Upper lobe of right lung (tissue), 1 donor: Measurements from ENCODE around the gene MSANTD3. TPM values are rescaled to one million over a fixed set of nuclear protein-coding genes. Genes with fewer than 3 reads are reported as not detected.

ENCODE experiments used
- ATAC-seq: fragments of 200-7000 bp; cut with Tn5 transposase; one replicate; pipeline ENCODE4 v1.9.1; 2020; ENCODE audit warnings: mild to moderate bottlenecking, moderate library complexity
- DNase-seq: peaks from one replicate; pipeline ENCODE4 v3.0.0-alpha.2; 2020
- H3K27ac ChIP-seq: fragments of 200-600 bp; one replicate; pipeline ENCODE4 v1.8.0; 2022
- H3K27me3 ChIP-seq: fragments of 200-600 bp; one replicate; pipeline ENCODE4 v1.8.0; 2022; ENCODE audit warnings: mild to moderate bottlenecking
- H3K36me3 ChIP-seq: fragments of 200-600 bp; one replicate; pipeline ENCODE4 v1.8.0; 2022
- H3K4me1 ChIP-seq: fragments of 200-600 bp; one replicate; pipeline ENCODE4 v1.8.0; 2022
- H3K4me3 ChIP-seq: fragments of 200-600 bp; one replicate; pipeline ENCODE4 v1.8.0; 2022; ENCODE audit warnings: mild to moderate bottlenecking
- H3K9me3 ChIP-seq: fragments of 200-600 bp; one replicate; pipeline ENCODE4 v1.8.0; 2022
- intact Hi-C: fragments of 100-400 bp; cut with DNase I; formaldehyde crosslinking; loops from one replicate; pipeline ENCODE4 v1.11.0; 2022
- total RNA-seq: library from RNA; stranded (reverse); fragmentation: NEBNext Ultra II Directional; extraction: Animal tissue kit (Norgen Biotek cat#: 25700); gene quantifications from one replicate; pipeline ENCODE4 v1.2.1, GENCODE V29; 2021
- TF ChIP-seq, protein P1 (sequence below): fragments of 200-600 bp; IDR thresholded peaks from one replicate; pipeline ENCODE4 v1.8.0; 2022; ENCODE audit warnings: antibody characterized with exemption
- donor health status: DM: no; HTN: yes; CAD: no; lungs with severe emphysema.

MSANTD3 gene
- total RNA-seq, 1 donor from 2014 or later, result 18.1 TPM

- no peak overlapping the region for H3K4me3 ChIP-seq
- no peaks in the 10 kb centered on the region for H3K4me1 ChIP-seq
- ATAC-seq, result no peak
- intact Hi-C loops, result no loop called here
- H3K9me3 ChIP-seq, result no peaks in the 10 kb centered on the region
- DNase-seq, result no peak
- H3K27me3 ChIP-seq, result no peaks in the 10 kb centered on the region
- no peaks in the 10 kb centered on the region for H3K36me3 ChIP-seq
- H3K27ac ChIP-seq, result no peak overlapping the region
- TF ChIP-seq, protein P1, sequence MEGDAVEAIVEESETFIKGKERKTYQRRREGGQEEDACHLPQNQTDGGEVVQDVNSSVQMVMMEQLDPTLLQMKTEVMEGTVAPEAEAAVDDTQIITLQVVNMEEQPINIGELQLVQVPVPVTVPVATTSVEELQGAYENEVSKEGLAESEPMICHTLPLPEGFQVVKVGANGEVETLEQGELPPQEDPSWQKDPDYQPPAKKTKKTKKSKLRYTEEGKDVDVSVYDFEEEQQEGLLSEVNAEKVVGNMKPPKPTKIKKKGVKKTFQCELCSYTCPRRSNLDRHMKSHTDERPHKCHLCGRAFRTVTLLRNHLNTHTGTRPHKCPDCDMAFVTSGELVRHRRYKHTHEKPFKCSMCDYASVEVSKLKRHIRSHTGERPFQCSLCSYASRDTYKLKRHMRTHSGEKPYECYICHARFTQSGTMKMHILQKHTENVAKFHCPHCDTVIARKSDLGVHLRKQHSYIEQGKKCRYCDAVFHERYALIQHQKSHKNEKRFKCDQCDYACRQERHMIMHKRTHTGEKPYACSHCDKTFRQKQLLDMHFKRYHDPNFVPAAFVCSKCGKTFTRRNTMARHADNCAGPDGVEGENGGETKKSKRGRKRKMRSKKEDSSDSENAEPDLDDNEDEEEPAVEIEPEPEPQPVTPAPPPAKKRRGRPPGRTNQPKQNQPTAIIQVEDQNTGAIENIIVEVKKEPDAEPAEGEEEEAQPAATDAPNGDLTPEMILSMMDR, result no peak
Measured at GRCh38 chr9:100465274-100465673, 38.3 kb downstream of the MSANTD3 start.

DNA sequence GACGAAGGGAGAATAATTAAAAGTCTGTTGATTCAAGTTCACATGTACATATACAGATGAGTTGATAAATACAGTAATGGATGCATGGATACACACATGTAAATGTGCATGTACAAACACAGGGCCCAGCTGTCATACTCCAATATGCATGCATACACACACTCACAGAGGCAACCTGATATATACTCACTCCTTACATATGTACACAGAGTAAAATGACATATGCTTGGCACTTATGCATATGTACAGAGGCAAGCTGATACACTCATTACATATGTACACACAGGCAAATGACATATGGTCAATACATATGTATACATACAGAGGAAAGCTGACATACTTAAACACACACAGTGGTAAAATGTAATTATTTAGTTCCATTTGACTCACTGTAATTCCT lies 38.8 kb downstream of the MSANTD3 start:
- no peak overlapping the region for H3K4me3 ChIP-seq
- H3K27ac ChIP-seq, result no peak overlapping the region
- no peaks in the 10 kb centered on the region for H3K9me3 ChIP-seq
- no peak for DNase-seq
- ATAC-seq, result no peak
- H3K4me1 ChIP-seq, result no peaks in the 10 kb centered on the region
- intact Hi-C loops, result no loop called here
- TF ChIP-seq, protein P1, result no peak
- H3K27me3 ChIP-seq, result no peaks in the 10 kb centered on the region
- no peaks in the 10 kb centered on the region for H3K36me3 ChIP-seq

DNA sequence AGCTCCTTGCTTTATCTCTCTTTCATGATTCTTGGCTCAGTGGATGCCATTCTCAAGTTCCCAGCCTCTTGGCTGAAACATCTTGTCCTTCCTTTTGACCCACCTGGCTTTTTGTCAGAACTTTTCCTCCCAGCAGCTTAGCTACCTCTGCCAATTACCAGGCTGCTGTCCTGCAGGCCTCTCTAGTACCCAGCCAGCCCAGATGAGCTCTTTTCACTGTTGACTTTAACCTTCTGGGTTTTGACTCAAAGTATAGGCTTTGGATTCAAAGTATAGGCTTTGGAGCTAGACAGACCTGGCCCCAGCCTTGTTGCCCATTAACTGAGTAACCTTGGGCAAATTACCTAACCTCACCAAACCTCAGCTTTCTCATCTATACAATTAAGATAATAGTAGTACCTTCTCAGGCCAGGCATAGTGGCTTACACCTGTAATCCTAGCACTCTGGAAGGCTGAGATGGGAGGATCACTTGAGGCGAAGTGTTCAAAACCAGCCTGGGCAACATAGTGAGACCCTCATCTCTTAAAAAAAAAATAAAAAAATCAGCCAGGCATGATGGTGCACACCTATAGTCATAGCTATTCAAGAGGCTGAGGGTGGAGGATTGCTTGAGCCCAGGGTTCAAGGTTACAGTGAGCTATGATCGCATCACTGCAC lies 39.4 kb downstream of the MSANTD3 start:
- Histone ChIP-seq H3K27me3 (no peaks in the 10 kb centered on the region), H3K4me1 (no peaks in the 10 kb centered on the region), H3K36me3 (no peaks in the 10 kb centered on the region), H3K4me3 (no peak overlapping the region), H3K27ac (no peak overlapping the region), H3K9me3 (no peaks in the 10 kb centered on the region)
- intact Hi-C loops, result no loop called here
- TF ChIP-seq, protein P1, result no peak
- DNase-seq (no peak), ATAC-seq (peak; percentile 41)

DNA sequence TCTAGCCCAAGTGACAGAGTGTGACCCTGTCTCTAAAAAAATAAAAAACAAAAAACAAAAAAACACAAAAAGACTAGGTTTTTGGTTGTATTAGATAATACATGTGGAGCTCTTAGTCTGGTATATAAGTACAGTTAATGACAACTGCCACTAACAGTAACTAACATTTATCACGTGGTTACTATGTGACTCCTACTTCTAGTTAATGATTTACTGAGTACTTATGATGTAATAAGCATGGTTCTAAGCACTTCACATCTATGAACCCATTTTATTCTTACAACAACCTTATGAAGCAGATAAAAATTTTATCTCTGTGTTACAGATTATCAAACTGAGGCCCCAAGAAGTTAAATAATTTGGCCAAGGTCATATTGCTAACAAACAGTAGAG lies 39.9 kb downstream of the MSANTD3 start:
- H3K27me3 ChIP-seq, result no peaks in the 10 kb centered on the region
- H3K36me3 ChIP-seq, result no peaks in the 10 kb centered on the region
- no peaks in the 10 kb centered on the region for H3K4me1 ChIP-seq
- TF ChIP-seq, protein P1, result no peak
- no peaks in the 10 kb centered on the region for H3K9me3 ChIP-seq
- ATAC-seq (no peak), DNase-seq (no peak)
- H3K27ac ChIP-seq, result no peak overlapping the region
- intact Hi-C loops, result no loop called here
- H3K4me3 ChIP-seq, result no peak overlapping the region

GRCh38 chr9:100468041-100468440 lies 41.1 kb downstream of the MSANTD3 start:
- no peak for ATAC-seq
- Histone ChIP-seq H3K4me1 (no peaks in the 10 kb centered on the region), H3K27ac (no peak overlapping the region), H3K4me3 (no peak overlapping the region), H3K36me3 (no peaks in the 10 kb centered on the region), H3K27me3 (peaks cover 6% of the 10 kb centered on the region), H3K9me3 (no peaks in the 10 kb centered on the region)
- no peak for DNase-seq
- TF ChIP-seq, protein P1, result no peak
- intact Hi-C loops, result no loop called here

GRCh38 chr9:100472268-100472667 lies 45.3 kb downstream of the MSANTD3 start:
- Histone ChIP-seq H3K4me1 (peaks cover 4% of the 10 kb centered on the region), H3K27me3 (peaks cover 6% of the 10 kb centered on the region), H3K4me3 (no peak overlapping the region), H3K27ac (no peak overlapping the region), H3K36me3 (no peaks in the 10 kb centered on the region), H3K9me3 (no peaks in the 10 kb centered on the region)
- intact Hi-C loops, result no loop called here
- no peak for ATAC-seq
- DNase-seq, result no peak
- TF ChIP-seq, protein P1, result no peak
